HepG2 (cell line): ENCODE measurements around the gene ABCA4. TPM values are rescaled to one million over a fixed set of nuclear protein-coding genes. Genes with fewer than 3 reads are reported as not detected.
A peak's percentile ranks its signal among the peaks of the same experiment; 100 is the strongest.

ENCODE experiments used
- ATAC-seq: fragments of 200-7000 bp; cut with Tn5 transposase; 3 replicates; pipeline ENCODE4 v1.9.1; 2020; ENCODE audit warnings: mild to moderate bottlenecking, moderate library complexity
- BruUV-seq: library from RNA; stranded (reverse); fragments of 400-500 nt; replicated peaks from 2 replicates; lab custom pipeline; 2021; lab: Mats Ljungman, UMichigan
- CTCF ChIA-PET: fragments of 300-600 bp; formaldehyde crosslinking; extraction: SDS; loops from one replicate; lab custom pipeline; 2021; ENCODE audit warnings: low total read pairs, inconsistent platforms, low intra/inter-chr PET ratio; lab: Yijun Ruan, JAX
- POLR2A ChIA-PET: fragments of 350-600 bp; sonication (Branson Sonifier 250); formaldehyde crosslinking; loops from one replicate; lab custom pipeline; 2020; ENCODE audit warnings: antibody characterized with exemption, inconsistent platforms; lab: Yijun Ruan, JAX
- DNase-seq: peaks from one replicate; pipeline ENCODE4 v3.0.0-alpha.2; 2015; ENCODE audit warnings: low spot score
- FAIRE-seq: peaks from 3 replicates; lab custom pipeline; 2011; peaks lifted over from hg19 to GRCh38; lab: Jason Lieb, UNC
- H2AFZ ChIP-seq: one replicate; pipeline ENCODE4 v1.6.1; 2011; ENCODE audit warnings: low read length, inconsistent platforms
- H3K27ac ChIP-seq: fragments of 300-600 bp; 3 replicates; pipeline ENCODE4 v1.8.0; 2011; ENCODE audit warnings: mixed run types, mild to moderate bottlenecking, mixed read lengths, low read length, inconsistent platforms; ENCODE audit not compliant: insufficient read depth; ENCODE audit errors: extremely low read length
- H3K27me3 ChIP-seq, 2 experiments: fragments of 200-600 bp in 1 of 2; 2 replicates in 1 of 2; 3 replicates in 1 of 2; pipeline versions ENCODE4 v1.6.0 to v1.8.0; 2011; ENCODE audit warnings: low read length in 2 of 2, mild to moderate bottlenecking in 2 of 2, moderate library complexity in 2 of 2, inconsistent platforms in 1 of 2; ENCODE audit not compliant: insufficient read depth in 2 of 2, control insufficient read depth in 1 of 2
- H3K36me3 ChIP-seq, 2 experiments: fragments of 200-600 bp in 1 of 2; replicated peaks in 1 of 2; 2 replicates in 1 of 2; 3 replicates in 1 of 2; pipeline versions ENCODE4 v1.5.1 to v1.8.0; 2011; ENCODE audit warnings: low read length in 2 of 2, inconsistent platforms in 1 of 2; ENCODE audit not compliant: insufficient read depth in 2 of 2, control insufficient read depth in 1 of 2
- H3K4me1 ChIP-seq: 2 replicates; pipeline ENCODE4 v1.5.1; 2012; ENCODE audit warnings: low read length, inconsistent platforms; ENCODE audit not compliant: insufficient read depth
- H3K4me2 ChIP-seq: 2 replicates; pipeline ENCODE4 v1.6.0; 2011; ENCODE audit warnings: low read depth, low read length, inconsistent platforms
- H3K4me3 ChIP-seq, 3 experiments: fragments of 200-600 bp in 1 of 3; sonication (generic), shearing (Covaris generic) in 1 of 3; replicated peaks in 1 of 3; 2 replicates each; pipeline ENCODE4 v1.5.1; 2011 to 2016; ENCODE audit warnings: low read length in 3 of 3, inconsistent platforms in 2 of 3, low read depth in 2 of 3, mild to moderate bottlenecking in 2 of 3, control low read depth in 1 of 3, mixed read lengths in 1 of 3; ENCODE audit not compliant: insufficient read depth in 1 of 3
- H3K79me2 ChIP-seq: one replicate; pipeline ENCODE4 v1.6.1; 2011; ENCODE audit warnings: low read length, inconsistent platforms; ENCODE audit not compliant: insufficient read depth
- H3K9ac ChIP-seq: 2 replicates; pipeline ENCODE4 v1.6.0; 2011; ENCODE audit warnings: mild to moderate bottlenecking, low read depth, low read length, inconsistent platforms; ENCODE audit not compliant: insufficient read depth
- H3K9me3 ChIP-seq: 2 replicates; pipeline ENCODE4 v1.5.1; 2012; ENCODE audit warnings: mild to moderate bottlenecking, low read length
- H4K20me1 ChIP-seq: 2 replicates; pipeline ENCODE4 v1.6.0; 2011; ENCODE audit warnings: inconsistent platforms, mild to moderate bottlenecking, low read length, moderate library complexity; ENCODE audit not compliant: insufficient read depth
- BCL6 ChIP-seq: IDR thresholded peaks from 2 replicates; pipeline ENCODE4 v1.6.1; 2016; ENCODE audit warnings: missing genetic modification reagents, missing compliant biosample characterization
- CBX5 ChIP-seq: sonication (generic); formaldehyde crosslinking; IDR thresholded peaks from 2 replicates; pipeline ENCODE4 v1.4.0; 2020; ENCODE audit warnings: missing genetic modification reagents, borderline replicate concordance
- EHMT2 ChIP-seq: fragments of 200-600 bp; sonication (generic); IDR thresholded peaks from 2 replicates; pipeline ENCODE4 v1.7.0; 2017; ENCODE audit warnings: antibody characterized with exemption, low read depth, low read length, borderline replicate concordance
- EP300 ChIP-seq, 3 experiments: sonication (generic) in 1 of 3; formaldehyde crosslinking in 1 of 3; IDR thresholded peaks; 2 replicates each; pipeline versions ENCODE4 v1.5.1 to v1.6.1; 2011 to 2020; ENCODE audit warnings: low read depth in 2 of 3, low read length in 2 of 3, borderline replicate concordance in 1 of 3, improper control_type of control experiment in 1 of 3, mild to moderate bottlenecking in 1 of 3, missing genetic modification reagents in 1 of 3, moderate library complexity in 1 of 3
- FOSL1 ChIP-seq: sonication (generic); formaldehyde crosslinking; IDR thresholded peaks from 2 replicates; pipeline ENCODE4 v1.9.0; 2021; ENCODE audit warnings: missing genetic modification reagents, borderline replicate concordance
- FOSL2 ChIP-seq: sonication (generic); formaldehyde crosslinking; IDR thresholded peaks from 2 replicates; pipeline ENCODE4 v1.4.0; 2020; ENCODE audit warnings: missing genetic modification reagents
- HOXA3 ChIP-seq: sonication (generic); formaldehyde crosslinking; IDR thresholded peaks from 2 replicates; pipeline ENCODE4 v1.5.0; 2020; ENCODE audit warnings: missing genetic modification reagents
- KAT8 ChIP-seq: IDR thresholded peaks from 2 replicates; pipeline ENCODE4 v1.6.1; 2016; ENCODE audit warnings: missing genetic modification reagents, missing compliant biosample characterization
- NCOR1 ChIP-seq: fragments of 200-600 bp; sonication (generic); IDR thresholded peaks from 2 replicates; pipeline ENCODE4 v1.7.0; 2017; ENCODE audit warnings: antibody characterized with exemption, low read length, borderline replicate concordance
- PHF21A ChIP-seq: sonication (generic); formaldehyde crosslinking; IDR thresholded peaks from 2 replicates; pipeline ENCODE4 v1.5.0; 2020; ENCODE audit warnings: mild to moderate bottlenecking, missing genetic modification reagents
- RXRA ChIP-seq: sonication (generic); formaldehyde crosslinking; IDR thresholded peaks from 2 replicates; pipeline ENCODE4 v1.5.1; 2020; ENCODE audit warnings: missing genetic modification reagents
- RXRB ChIP-seq: IDR thresholded peaks from 2 replicates; pipeline ENCODE4 v1.6.1; 2016; ENCODE audit warnings: borderline replicate concordance, missing genetic modification reagents, missing compliant biosample characterization
- SALL1 ChIP-seq: sonication (generic); formaldehyde crosslinking; IDR thresholded peaks from 2 replicates; pipeline ENCODE4 v1.8.0; 2022; ENCODE audit warnings: mild to moderate bottlenecking, missing genetic modification reagents
- SP5 ChIP-seq: IDR thresholded peaks from 2 replicates; pipeline ENCODE4 v1.6.1; 2016; ENCODE audit warnings: low read depth, borderline replicate concordance
- TCF7 ChIP-seq: sonication (generic); IDR thresholded peaks from 2 replicates; pipeline ENCODE4 v1.6.1; 2016; ENCODE audit warnings: antibody characterized with exemption, low read depth
- TOPORS ChIP-seq: sonication (generic); formaldehyde crosslinking; IDR thresholded peaks from 2 replicates; pipeline ENCODE4 v1.8.0; 2023; ENCODE audit warnings: mild to moderate bottlenecking, missing genetic modification reagents
- YEATS2 ChIP-seq: sonication (generic); formaldehyde crosslinking; IDR thresholded peaks from 2 replicates; pipeline ENCODE4 v1.4.0; 2020; ENCODE audit warnings: missing genetic modification reagents, borderline replicate concordance
- ZFX ChIP-seq: sonication (generic); formaldehyde crosslinking; IDR thresholded peaks from 2 replicates; pipeline ENCODE4 v1.4.0; 2020; ENCODE audit warnings: mild to moderate bottlenecking, low read depth, missing genetic modification reagents, moderate library complexity
- WGBS: methylation state at CpG from one replicate; pipeline ENCODE4 v1.1.6; 2017; ENCODE audit warnings: low lambda C conversion rate; 5-methylcytosine and 5-hydroxymethylcytosine counted together
- in situ Hi-C: cut with HindIII; loops from 2 replicates; pipeline ENCODE4 v1.10.0; 2017; ENCODE audit warnings: low pct_unique_long_range_greater_than_20kb; ENCODE audit not compliant: extremely low pct_ligation_motif_present
- intact Hi-C: fragments of 100-400 bp; cut with micrococcal nuclease; formaldehyde crosslinking; loops from one replicate; pipeline ENCODE4 v1.10.0; 2022; ENCODE audit not compliant: unreplicated experiment
- polyA plus RNA-seq, 8 experiments: library from polyadenylated mRNA; depleted of rRNA in 3 of 8; stranded (reverse) in 7 of 8; unstranded in 1 of 8; fragments of >200 nt; fragmentation: Illumina TruSeq in 4 of 8; extraction: Trizol in 4 of 8; gene quantifications; 2 replicates each; pipeline versions ENCODE4 v1.2.1 to v1.2.3, GENCODE V29; 2011 to 2016; ENCODE audit warnings: low read depth in 4 of 8, missing spikeins in 1 of 8, mixed read lengths in 1 of 8; ENCODE audit not compliant: insufficient read depth in 1 of 8
- total RNA-seq, 5 experiments: library from RNA; depleted of rRNA; stranded (reverse); fragments of >200 nt; fragmentation: Illumina TruSeq; extraction: Trizol; gene quantifications; 2 replicates each; pipeline ENCODE4 v1.2.3, GENCODE V29; 2016; ENCODE audit warnings: low read depth in 1 of 5
- TF ChIP-seq, protein P1 (sequence below): IDR thresholded peaks from 2 replicates; pipeline ENCODE4 v1.6.1; 2016; ENCODE audit warnings: mild to moderate bottlenecking
- TF ChIP-seq, protein P2 (sequence below): IDR thresholded peaks from 2 replicates; pipeline ENCODE4 v1.4.0; 2020; ENCODE audit warnings: mild to moderate bottlenecking, missing genetic modification reagents

Gene ABCA4
- total and polyA plus RNA-seq, 2 of the 13 experiments (the other 11 are each of a cell fraction or from before 2014, with no cell fraction given): 0.24 to 0.67 TPM

DNA sequence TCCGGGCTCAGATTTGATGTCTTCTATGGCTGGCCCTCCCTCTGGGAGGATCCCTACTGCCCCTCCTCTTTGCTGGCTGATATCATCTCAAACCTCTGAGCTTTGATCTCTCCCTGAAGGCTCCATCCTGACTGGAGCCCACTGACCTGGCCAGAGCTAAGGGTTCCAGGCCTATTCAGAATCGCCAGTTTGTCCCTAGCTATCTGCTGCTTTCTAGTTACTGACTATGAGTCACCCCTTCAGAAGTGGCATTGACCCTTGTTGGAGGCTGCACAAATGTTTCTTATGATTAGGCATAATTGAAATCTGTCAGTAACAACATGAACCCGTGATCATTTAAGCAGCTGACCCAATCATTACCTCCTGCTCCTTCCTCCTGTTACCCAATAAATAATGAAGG, 87.1 kb downstream of the ABCA4 start:
- in situ Hi-C loops: no loop called here
- FAIRE-seq: peak; percentile 95
- CTCF ChIA-PET: no interaction called here
- peak; percentile 95 for DNase-seq
- peaks cover 80% of the 10 kb centered on the region for H3K4me1 ChIP-seq
- no peaks in the 10 kb centered on the region for H3K9me3 ChIP-seq
- H3K27me3 ChIP-seq: no peaks in the 10 kb centered on the region
- peak; percentile 96 for ATAC-seq
- H3K79me2 ChIP-seq: no peaks in the 10 kb centered on the region
- peak overlapping the region in 1 of 3 experiments; percentile 45; a peak in 2 of 6 replicates for H3K4me3 ChIP-seq
- H3K27ac ChIP-seq: peak overlapping the region; percentile 48
- BruUV-seq: no TSS peak
- H4K20me1 ChIP-seq: no peaks in the 10 kb centered on the region
- WGBS: 3% methylated on average over 3 of the region's 3 CpGs
- no peaks in the 10 kb centered on the region for H3K36me3 ChIP-seq
- no peak overlapping the region for H3K9ac ChIP-seq
- no peak overlapping the region for H2AFZ ChIP-seq
- H3K4me2 ChIP-seq: peak overlapping the region; percentile 67
- POLR2A ChIA-PET: interaction anchor here (1.0 to 1.9 kb wide), 5 partner anchors 8 to 284 kb away, joined by 3 to 11 read pairs (median 5); no protein-coding TSS in a partner anchor
- intact Hi-C loops: no loop called here
- TF ChIP-seq CBX5 (CRISPR knock-in tag): no peak
- TF ChIP-seq, protein P1, sequence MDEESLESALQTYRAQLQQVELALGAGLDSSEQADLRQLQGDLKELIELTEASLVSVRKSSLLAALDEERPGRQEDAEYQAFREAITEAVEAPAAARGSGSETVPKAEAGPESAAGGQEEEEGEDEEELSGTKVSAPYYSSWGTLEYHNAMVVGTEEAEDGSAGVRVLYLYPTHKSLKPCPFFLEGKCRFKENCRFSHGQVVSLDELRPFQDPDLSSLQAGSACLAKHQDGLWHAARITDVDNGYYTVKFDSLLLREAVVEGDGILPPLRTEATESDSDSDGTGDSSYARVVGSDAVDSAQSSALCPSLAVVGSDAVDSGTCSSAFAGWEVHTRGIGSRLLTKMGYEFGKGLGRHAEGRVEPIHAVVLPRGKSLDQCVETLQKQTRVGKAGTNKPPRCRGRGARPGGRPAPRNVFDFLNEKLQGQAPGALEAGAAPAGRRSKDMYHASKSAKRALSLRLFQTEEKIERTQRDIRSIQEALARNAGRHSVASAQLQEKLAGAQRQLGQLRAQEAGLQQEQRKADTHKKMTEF (CRISPR knock-in tag): peak; percentile 35; the same call in 1 of the 2 replicates
- peak in 1 of 2 experiments; percentile 68; a peak in 1 of 4 replicates for TF ChIP-seq EP300 (IDR thresholded peaks at IDR 0.05; ENCODE audit: low read depth in 2 of 2, low read length in 2 of 2)
- no peak for TF ChIP-seq EP300 (CRISPR knock-in tag; IDR thresholded peaks at IDR 0.05; ENCODE audit: borderline replicate concordance)
- TF ChIP-seq ZFX: peak; percentile 57; the same call in 1 of the 2 replicates
- TF ChIP-seq BCL6: peak; percentile 94
- TF ChIP-seq, protein P2, sequence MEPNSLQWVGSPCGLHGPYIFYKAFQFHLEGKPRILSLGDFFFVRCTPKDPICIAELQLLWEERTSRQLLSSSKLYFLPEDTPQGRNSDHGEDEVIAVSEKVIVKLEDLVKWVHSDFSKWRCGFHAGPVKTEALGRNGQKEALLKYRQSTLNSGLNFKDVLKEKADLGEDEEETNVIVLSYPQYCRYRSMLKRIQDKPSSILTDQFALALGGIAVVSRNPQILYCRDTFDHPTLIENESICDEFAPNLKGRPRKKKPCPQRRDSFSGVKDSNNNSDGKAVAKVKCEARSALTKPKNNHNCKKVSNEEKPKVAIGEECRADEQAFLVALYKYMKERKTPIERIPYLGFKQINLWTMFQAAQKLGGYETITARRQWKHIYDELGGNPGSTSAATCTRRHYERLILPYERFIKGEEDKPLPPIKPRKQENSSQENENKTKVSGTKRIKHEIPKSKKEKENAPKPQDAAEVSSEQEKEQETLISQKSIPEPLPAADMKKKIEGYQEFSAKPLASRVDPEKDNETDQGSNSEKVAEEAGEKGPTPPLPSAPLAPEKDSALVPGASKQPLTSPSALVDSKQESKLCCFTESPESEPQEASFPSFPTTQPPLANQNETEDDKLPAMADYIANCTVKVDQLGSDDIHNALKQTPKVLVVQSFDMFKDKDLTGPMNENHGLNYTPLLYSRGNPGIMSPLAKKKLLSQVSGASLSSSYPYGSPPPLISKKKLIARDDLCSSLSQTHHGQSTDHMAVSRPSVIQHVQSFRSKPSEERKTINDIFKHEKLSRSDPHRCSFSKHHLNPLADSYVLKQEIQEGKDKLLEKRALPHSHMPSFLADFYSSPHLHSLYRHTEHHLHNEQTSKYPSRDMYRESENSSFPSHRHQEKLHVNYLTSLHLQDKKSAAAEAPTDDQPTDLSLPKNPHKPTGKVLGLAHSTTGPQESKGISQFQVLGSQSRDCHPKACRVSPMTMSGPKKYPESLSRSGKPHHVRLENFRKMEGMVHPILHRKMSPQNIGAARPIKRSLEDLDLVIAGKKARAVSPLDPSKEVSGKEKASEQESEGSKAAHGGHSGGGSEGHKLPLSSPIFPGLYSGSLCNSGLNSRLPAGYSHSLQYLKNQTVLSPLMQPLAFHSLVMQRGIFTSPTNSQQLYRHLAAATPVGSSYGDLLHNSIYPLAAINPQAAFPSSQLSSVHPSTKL (CRISPR knock-in tag): peak; percentile 62
- peak; percentile 30; the same call in 1 of the 2 replicates for TF ChIP-seq YEATS2 (CRISPR knock-in tag)
- peak; percentile 71; the same call in 1 of the 2 replicates for TF ChIP-seq RXRA (CRISPR knock-in tag)
- 0 out of 2 replicates have a peak, but pooled peaks have one; percentile 2 for TF ChIP-seq EHMT2
- TF ChIP-seq HOXA3 (CRISPR knock-in tag): peak; percentile 21; the same call in 1 of the 2 replicates
- peak; percentile 63 for TF ChIP-seq PHF21A (CRISPR knock-in tag)
- 0 out of 2 replicates have a peak, but pooled peaks have one; percentile 46 for TF ChIP-seq NCOR1
- TF ChIP-seq FOSL1: peak; percentile 82
- peak; percentile 93 for TF ChIP-seq FOSL2 (CRISPR knock-in tag)
- TF ChIP-seq KAT8 (CRISPR knock-in tag): 0 out of 2 replicates have a peak, but pooled peaks have one; percentile 17
- no peak for TF ChIP-seq TOPORS
- peak; percentile 75 for TF ChIP-seq SALL1 (CRISPR knock-in tag)
- TF ChIP-seq SP5: peak; percentile 71; the same call in 1 of the 2 replicates
- peak; percentile 72 for TF ChIP-seq RXRB
- peak; percentile 68 for TF ChIP-seq TCF7
